Dedifferentiated amniotic fluid mesenchymal stem cell (primary cell): ENCODE results near the gene CREB5.
A peak's percentile ranks its signal among the peaks of the same experiment; 100 is the strongest.
"Not testable (repeated sequence)": the region's sequence is repeated elsewhere in the genome, so short reads cannot be mapped to it uniquely, and the experiment has no call there.

Source experiments
- DNase-seq: peaks from one replicate; pipeline ENCODE4 v3.0.0-alpha.2; 2016; ENCODE audit errors: extremely low spot score

Gene CREB5

GRCh38 chr7:28548416-28548815, 136.1 kb downstream of the CREB5 start:
- DNase-seq: no peak

- no peak for DNase-seq
Observed at GRCh38 chr7:28549998-28550397, 137.7 kb downstream of the CREB5 start.

GRCh38 chr7:28550580-28551186, 138.4 kb downstream of the CREB5 start:
- no peak for DNase-seq

GRCh38 chr7:28551331-28551730, 139.0 kb downstream of the CREB5 start:
- no peak for DNase-seq

- not testable (repeated sequence) for DNase-seq
Observed at GRCh38 chr7:28551766-28552165, 139.4 kb downstream of the CREB5 start.

- no peak for DNase-seq
Observed at GRCh38 chr7:28554802-28555471, 142.6 kb downstream of the CREB5 start.

GRCh38 chr7:28556025-28556424, 143.7 kb downstream of the CREB5 start:
- no peak for DNase-seq

GRCh38 chr7:28556671-28557070, 144.4 kb downstream of the CREB5 start:
- no peak for DNase-seq

GRCh38 chr7:28558236-28558635, 145.9 kb downstream of the CREB5 start:
- no peak for DNase-seq

GRCh38 chr7:28560767-28561166, 148.4 kb downstream of the CREB5 start:
- DNase-seq: no peak

GRCh38 chr7:28564033-28564432, 151.7 kb downstream of the CREB5 start:
- no peak for DNase-seq

- DNase-seq: no peak
Observed at GRCh38 chr7:28564755-28565374, 152.5 kb downstream of the CREB5 start.

GRCh38 chr7:28565980-28566379, 153.7 kb downstream of the CREB5 start:
- DNase-seq: no peak

- DNase-seq: no peak
Observed at GRCh38 chr7:28570113-28570969, 158.0 kb downstream of the CREB5 start.

- DNase-seq: no peak
Observed at GRCh38 chr7:28570970-28571288, 158.6 kb downstream of the CREB5 start.

GRCh38 chr7:28571405-28571804, 159.1 kb downstream of the CREB5 start:
- no peak for DNase-seq

GRCh38 chr7:28572321-28573058, 160.2 kb downstream of the CREB5 start:
- no peak for DNase-seq

GRCh38 chr7:28573059-28573553, 160.8 kb downstream of the CREB5 start:
- peak; percentile 28 for DNase-seq

GRCh38 chr7:28573651-28574301, 161.5 kb downstream of the CREB5 start:
- no peak for DNase-seq

GRCh38 chr7:28575241-28575643, 162.9 kb downstream of the CREB5 start:
- DNase-seq: no peak

- DNase-seq: no peak
Observed at GRCh38 chr7:28576656-28577055, 164.3 kb downstream of the CREB5 start.
